Smooth muscle cell of the pulmonary artery (primary cell): Measurements from ENCODE around the gene CDH23. TPM values are rescaled to one million over a fixed set of nuclear protein-coding genes. Genes with fewer than 3 reads are reported as not detected.

ENCODE experiments used
- total RNA-seq: library from RNA; depleted of rRNA; stranded (reverse); fragments of >200 nt; gene quantifications from 2 replicates; pipeline ENCODE4 v1.2.3, GENCODE V29; 2014

Gene CDH23
- total RNA-seq, result 0.07 and 0.13 TPM in 2 replicates

DNA sequence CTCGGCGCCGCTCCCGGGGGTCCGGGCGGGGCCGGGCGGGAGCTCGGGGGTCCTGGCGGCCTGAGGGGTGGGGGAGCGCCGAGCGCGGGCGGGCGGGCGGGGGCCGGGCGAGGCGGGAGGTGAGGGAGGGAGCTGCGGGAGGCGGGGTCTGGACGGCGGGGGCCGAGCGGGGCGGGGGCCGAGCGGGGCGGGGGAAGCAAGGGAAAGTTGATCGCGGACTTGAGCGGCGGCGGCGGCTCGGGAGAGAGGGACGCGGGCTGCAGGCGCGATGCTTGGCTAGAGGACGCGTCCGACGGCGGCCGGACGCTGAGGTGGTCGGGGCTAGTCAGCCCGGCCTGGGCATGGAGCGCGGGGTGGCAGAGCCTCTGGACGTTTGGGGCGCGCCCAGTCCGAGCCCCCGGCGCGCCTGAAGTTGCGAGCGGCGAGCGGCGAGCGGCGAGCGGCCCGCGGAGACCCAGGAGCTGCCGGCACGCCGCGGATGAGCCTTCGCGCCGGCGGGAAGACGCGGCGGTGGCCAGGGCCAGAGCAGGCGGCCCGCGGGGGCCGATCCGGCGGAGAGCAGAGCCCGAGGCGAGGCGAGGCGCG, at the start of gene CDH23:
Gene CDH23, plus strand, starts transcription at position 210 of the 585 bp plus-strand sequence. CDS start 42,912 bp downstream, outside the sequence.

DNA sequence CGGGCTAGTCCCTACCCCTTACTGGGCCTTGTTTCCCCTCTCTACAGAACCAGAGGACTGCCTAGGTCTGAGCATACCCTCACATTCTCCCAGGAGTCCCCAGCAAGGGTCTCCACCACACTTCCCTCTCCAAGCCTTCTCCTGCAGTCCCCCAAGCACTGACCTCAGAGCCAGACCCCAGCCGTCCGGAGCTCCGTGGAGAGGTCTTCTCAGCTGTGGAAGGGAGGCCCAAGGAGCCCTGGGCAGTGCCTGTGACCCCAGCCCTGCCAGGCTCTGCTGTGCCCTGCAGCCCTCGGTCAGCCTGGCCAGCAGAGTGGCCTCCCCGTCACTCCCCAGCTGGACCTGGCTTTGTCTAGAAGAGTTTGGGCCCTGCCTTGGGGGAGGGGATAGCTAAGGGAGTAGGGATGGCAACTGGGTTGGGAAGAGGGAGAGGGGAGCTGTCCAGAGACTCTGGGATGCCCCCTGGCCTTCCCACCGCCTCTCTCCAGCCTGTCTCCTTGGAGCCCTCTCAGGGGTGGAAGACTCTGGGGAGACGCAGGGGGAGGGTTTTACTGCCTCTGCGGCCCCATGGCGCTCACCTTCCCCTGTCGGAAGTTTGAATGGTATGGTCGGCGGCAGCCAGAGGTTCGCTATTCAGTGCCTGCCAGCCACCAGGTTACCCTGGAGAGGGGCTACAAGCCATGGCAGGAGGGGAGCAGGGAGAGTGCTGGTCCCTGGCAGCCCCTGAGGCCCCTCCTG, 322.9 kb downstream of the CDH23 start, which contains the start of gene C10orf105:
Gene C10orf105, minus strand, starts transcription at position 315 of the 738 bp plus-strand sequence. CDS start 3,441 bp downstream, outside the sequence.

DNA sequence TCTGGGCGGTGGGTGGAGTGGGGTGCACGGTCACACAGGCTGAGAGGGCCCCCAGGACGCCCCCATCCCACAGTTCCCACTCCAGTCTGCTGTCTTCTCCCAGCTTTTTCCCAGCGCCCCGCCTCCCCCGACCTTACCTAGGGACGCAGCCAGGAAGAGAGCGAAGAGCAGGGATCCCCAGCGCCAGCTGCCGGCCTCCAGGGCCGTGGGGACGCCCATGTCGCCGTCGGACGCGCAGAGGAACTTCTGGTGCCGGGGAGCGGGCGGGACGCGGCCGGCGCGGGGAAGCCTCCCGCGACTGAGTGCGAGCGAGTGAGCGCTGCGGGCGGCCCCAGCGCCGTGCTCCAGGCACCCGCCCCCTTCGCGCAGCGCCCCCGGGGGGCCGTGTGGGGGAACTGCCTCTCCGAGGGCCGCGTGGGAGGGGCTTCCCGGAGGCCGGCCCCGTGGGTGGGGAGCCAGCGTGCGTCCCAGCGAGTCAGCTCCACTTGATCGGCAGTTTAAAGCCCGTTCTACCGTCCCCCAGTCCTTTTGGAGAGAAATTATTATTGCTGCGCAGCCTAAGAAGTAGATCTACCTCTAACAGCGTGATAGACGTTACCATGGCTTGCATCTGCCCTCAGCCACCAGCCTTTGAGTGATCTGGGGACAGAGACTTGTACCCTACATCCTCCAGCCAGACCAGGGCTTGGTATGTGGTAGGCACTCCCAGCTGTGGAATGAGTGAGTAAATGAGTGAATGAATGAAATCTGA, 376.7 kb downstream of the CDH23 start, which contains the start of gene VSIR:
Gene VSIR, minus strand, starts transcription at position 300 of the 751 bp plus-strand sequence. Its CDS starts 81 bp downstream, at position 219.

DNA sequence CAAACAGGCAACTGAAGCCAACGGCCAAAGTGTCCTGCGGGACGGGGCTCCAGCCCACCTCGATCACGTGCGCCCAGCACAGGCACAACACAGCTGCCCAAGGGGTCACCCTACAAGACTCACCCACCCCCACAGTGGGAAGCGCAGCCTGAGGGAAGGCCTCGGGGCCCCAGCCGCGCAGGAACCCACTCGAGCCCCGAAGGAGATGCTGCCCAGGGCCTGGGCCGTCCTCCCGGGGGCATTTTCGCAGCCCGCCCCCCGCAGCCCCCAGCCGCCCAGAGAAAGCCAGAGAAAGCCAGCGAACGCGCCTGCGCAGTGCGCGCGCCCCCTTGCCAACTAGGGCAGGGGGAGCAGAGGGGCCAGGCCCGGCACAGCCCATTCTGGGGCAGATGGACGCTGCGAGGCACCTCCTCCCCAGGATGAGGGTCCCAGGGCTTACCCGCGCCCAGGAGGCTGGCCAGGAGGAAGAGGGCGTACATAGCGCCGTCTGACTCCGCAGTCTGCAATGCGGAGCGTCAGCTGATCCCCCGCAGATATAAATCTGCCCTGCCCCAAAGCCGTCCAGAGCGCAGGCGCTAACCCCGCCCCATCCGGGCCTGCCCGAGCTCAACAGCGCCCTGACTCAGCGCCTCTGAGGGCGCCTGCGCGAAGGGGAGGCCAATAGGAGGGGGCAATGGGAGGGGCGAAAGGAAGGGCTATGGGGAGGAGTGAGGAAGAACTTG, 454.2 kb downstream of the CDH23 start, which contains the start of gene PSAP:
Gene PSAP, minus strand, starts transcription at position 509 of the 722 bp plus-strand sequence. Its CDS starts 30 bp downstream, at position 479.

Other genes with a start within 250 kb of the CDH23 start
- gene UNC5B, start 184.3 kb upstream of the CDH23 start, total RNA-seq, result 38.6 and 84.2 TPM in 2 replicates
- gene SLC29A3, start 77.7 kb upstream of the CDH23 start, total RNA-seq, result 1.3 and 1.9 TPM in 2 replicates